Kasumi-1 (cell line): Measurements from ENCODE around the gene COX6A1.
A peak's percentile ranks its signal among the peaks of the same experiment; 100 is the strongest.
"Not testable (repeated sequence)": the region's sequence is repeated elsewhere in the genome, so short reads cannot be mapped to it uniquely, and the experiment has no call there.

Source experiments
- DNase-seq, 2 experiments: peaks; one replicate each; lab custom pipeline; 2025; lab: John Stamatoyannopoulos, UW

Gene COX6A1

GRCh38 chr12:120468325-120468820, 30.5 kb downstream of the COX6A1 start:
- DNase-seq, result peak; percentile 44 to 49

- peak in 1 of 2 experiments; percentile 36 for DNase-seq
Measured at GRCh38 chr12:120468821-120469449, 31.0 kb downstream of the COX6A1 start.

GRCh38 chr12:120469450-120470149, 31.7 kb downstream of the COX6A1 start, which contains the start of gene SRSF9:
TSS of gene SRSF9 (minus strand) at chr12:120469748. CDS start at chr12:120469609, 139 bp downstream.
- DNase-seq, result peak; percentile 90 to 91

- peak; percentile 16 to 19 for DNase-seq
Measured at GRCh38 chr12:120470150-120470784, 32.4 kb downstream of the COX6A1 start.

GRCh38 chr12:120472521-120472920, 34.6 kb downstream of the COX6A1 start:
- no peak for DNase-seq

- DNase-seq, result no peak
Measured at GRCh38 chr12:120473807-120474615, 36.1 kb downstream of the COX6A1 start.

GRCh38 chr12:120474616-120474960, 36.7 kb downstream of the COX6A1 start:
- DNase-seq, result peak; percentile 89 to 91

GRCh38 chr12:120475643-120476042, 37.7 kb downstream of the COX6A1 start:
- no peak for DNase-seq

- DNase-seq, result no peak
Measured at GRCh38 chr12:120479458-120479857, 41.5 kb downstream of the COX6A1 start.

GRCh38 chr12:120480211-120480610, 42.3 kb downstream of the COX6A1 start:
- no peak for DNase-seq

GRCh38 chr12:120481022-120481767, 43.3 kb downstream of the COX6A1 start:
- DNase-seq, result no peak

GRCh38 chr12:120483621-120484020, 45.7 kb downstream of the COX6A1 start:
- peak; percentile 60 to 70 for DNase-seq

- DNase-seq, result no peak
Measured at GRCh38 chr12:120485961-120486881, 48.3 kb downstream of the COX6A1 start.

GRCh38 chr12:120487552-120487951, 49.6 kb downstream of the COX6A1 start:
- not testable (repeated sequence) for DNase-seq

- no peak for DNase-seq
Measured at GRCh38 chr12:120488057-120488640, 50.2 kb downstream of the COX6A1 start.

- DNase-seq, result no peak
Measured at GRCh38 chr12:120489018-120489417, 51.1 kb downstream of the COX6A1 start.

- DNase-seq, result no peak
Measured at GRCh38 chr12:120490325-120490724, 52.4 kb downstream of the COX6A1 start.
